RWPE1 (cell line): Measurements from ENCODE around the gene SPTLC3.

ENCODE experiments used
- CTCF ChIA-PET: fragments of 350-600 bp; sonication (Branson Sonifier 250); formaldehyde crosslinking; extraction: SDS; loops from one replicate; lab custom pipeline; 2021; lab: Yijun Ruan, JAX
- POLR2A ChIA-PET: fragments of 400-600 bp; formaldehyde crosslinking; extraction: SDS; loops from one replicate; lab custom pipeline; 2020; ENCODE audit warnings: antibody characterized with exemption; ENCODE audit not compliant: low non-redundant PET; lab: Yijun Ruan, JAX
- DNase-seq: peaks from one replicate; pipeline ENCODE4 v3.0.0; 2012; ENCODE audit warnings: low spot score
- H3K27ac ChIP-seq: fragments of 450-650 bp; 2 replicates; pipeline ENCODE4 v1.5.1; 2017
- TF ChIP-seq, protein P1 (sequence below): fragments of 450-650 bp; conservative IDR thresholded peaks from 2 replicates; pipeline ENCODE4 v1.5.1; 2017; ENCODE audit warnings: low read depth, mild to moderate bottlenecking

Gene SPTLC3

DNA sequence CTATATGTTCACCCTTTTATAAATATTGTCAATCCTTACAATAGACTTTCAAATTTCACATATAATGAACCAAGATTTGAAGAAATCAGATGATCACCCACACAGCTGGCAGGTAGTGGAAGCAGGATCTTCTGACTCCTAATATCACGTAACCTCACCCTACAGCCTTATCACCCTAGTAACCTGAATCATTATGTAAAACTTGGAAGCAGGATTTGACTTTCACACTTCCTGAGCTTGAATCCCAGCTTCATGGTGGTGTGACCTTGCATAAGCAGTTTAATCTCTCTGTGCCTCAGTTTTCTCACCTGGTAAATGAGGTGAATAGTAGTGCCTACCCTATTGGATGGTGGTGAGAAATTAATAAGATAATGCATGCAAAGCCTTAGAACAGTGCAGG is 16.4 kb downstream of the SPTLC3 start:
- CTCF ChIA-PET, result no interaction called here
- no peak overlapping the region for H3K27ac ChIP-seq
- no peak for DNase-seq
- POLR2A ChIA-PET, result no interaction called here
- TF ChIP-seq, protein P1, sequence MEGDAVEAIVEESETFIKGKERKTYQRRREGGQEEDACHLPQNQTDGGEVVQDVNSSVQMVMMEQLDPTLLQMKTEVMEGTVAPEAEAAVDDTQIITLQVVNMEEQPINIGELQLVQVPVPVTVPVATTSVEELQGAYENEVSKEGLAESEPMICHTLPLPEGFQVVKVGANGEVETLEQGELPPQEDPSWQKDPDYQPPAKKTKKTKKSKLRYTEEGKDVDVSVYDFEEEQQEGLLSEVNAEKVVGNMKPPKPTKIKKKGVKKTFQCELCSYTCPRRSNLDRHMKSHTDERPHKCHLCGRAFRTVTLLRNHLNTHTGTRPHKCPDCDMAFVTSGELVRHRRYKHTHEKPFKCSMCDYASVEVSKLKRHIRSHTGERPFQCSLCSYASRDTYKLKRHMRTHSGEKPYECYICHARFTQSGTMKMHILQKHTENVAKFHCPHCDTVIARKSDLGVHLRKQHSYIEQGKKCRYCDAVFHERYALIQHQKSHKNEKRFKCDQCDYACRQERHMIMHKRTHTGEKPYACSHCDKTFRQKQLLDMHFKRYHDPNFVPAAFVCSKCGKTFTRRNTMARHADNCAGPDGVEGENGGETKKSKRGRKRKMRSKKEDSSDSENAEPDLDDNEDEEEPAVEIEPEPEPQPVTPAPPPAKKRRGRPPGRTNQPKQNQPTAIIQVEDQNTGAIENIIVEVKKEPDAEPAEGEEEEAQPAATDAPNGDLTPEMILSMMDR, result no peak

DNA sequence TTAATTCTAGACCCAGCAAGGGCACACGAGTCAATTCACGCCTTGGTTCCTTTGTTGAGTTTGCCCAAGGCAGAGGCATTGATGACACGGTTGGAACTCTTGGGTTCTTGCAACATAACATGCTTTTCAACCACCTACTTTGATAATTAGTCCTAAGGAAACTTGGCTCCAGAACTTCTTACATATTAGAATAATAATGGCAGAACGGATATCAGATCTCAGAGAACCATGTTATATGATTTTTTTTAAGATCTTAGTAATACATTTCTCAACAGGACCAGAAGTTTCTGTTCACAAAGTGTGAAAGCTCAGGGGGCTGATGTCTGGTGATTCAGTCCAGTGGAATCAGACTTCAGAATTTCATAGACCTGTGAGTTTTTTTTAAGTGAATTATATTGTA is 19.2 kb downstream of the SPTLC3 start:
- no peak overlapping the region for H3K27ac ChIP-seq
- ChIA-PET POLR2A (no interaction called here), CTCF (interaction anchor here (1.1 kb wide), 1 partner anchor 9 kb away, joined by 3 read pairs; no protein-coding TSS in a partner anchor)
- TF ChIP-seq, protein P1, result no peak
- DNase-seq, result peak; percentile 18

DNA sequence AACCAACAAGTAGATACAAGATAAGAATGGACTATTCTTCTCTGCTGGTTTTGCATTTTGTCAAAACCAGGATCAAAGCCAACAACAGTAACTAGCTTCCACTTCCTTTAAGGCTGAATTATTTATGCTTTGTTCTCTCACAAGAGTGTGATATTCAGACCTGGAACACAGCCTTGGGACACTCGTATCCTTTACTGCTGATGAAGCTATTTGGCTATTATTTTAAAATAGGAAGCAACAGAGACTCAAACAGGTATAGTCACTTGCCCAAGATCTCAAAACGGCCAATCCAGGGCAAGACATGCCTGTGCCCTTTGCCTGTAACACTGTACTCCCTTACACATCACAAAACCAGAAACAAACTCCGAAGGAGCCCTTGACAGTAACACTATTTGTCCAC is 19.9 kb downstream of the SPTLC3 start:
- POLR2A ChIA-PET, result no interaction called here
- CTCF ChIA-PET, result interaction anchor here (1.1 kb wide), 1 partner anchor 9 kb away, joined by 3 read pairs; no protein-coding TSS in a partner anchor
- H3K27ac ChIP-seq, result no peak overlapping the region
- DNase-seq, result no peak
- TF ChIP-seq, protein P1, result no peak

GRCh38 chr20:13029687-13030375 is 21.1 kb downstream of the SPTLC3 start:
- ChIA-PET POLR2A (no interaction called here), CTCF (interaction anchor here (0.7 kb wide), 1 partner anchor 17 kb away, joined by 4 read pairs; no protein-coding TSS in a partner anchor)
- TF ChIP-seq, protein P1, result no peak
- H3K27ac ChIP-seq, result peak overlapping the region; percentile 61
- DNase-seq, result peak; percentile 95

DNA sequence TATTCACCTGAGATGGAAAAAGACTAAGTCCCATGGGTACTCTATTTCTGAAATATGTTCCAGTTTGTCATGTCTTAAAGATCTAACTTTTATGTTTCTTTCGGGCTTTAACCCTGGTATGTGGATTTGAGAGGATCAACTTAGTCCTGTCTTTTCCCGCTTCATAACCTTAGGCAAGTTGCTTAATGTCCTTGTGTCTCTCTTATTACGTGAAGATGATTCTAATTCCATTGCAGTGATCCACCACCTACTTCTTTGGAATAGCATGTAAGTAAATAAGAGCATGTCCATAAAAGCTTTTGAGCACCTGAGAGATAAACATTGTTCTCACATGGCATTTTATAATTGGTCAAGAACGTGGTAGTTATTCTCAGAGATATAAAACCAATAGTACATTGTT is 23.0 kb downstream of the SPTLC3 start:
- TF ChIP-seq, protein P1, result no peak
- POLR2A ChIA-PET, result no interaction called here
- no peak for DNase-seq
- no peak overlapping the region for H3K27ac ChIP-seq
- CTCF ChIA-PET, result interaction anchor here (0.6 kb wide), 2 partner anchors 41 to 135 kb away, joined by 3 read pairs; no protein-coding TSS in a partner anchor

DNA sequence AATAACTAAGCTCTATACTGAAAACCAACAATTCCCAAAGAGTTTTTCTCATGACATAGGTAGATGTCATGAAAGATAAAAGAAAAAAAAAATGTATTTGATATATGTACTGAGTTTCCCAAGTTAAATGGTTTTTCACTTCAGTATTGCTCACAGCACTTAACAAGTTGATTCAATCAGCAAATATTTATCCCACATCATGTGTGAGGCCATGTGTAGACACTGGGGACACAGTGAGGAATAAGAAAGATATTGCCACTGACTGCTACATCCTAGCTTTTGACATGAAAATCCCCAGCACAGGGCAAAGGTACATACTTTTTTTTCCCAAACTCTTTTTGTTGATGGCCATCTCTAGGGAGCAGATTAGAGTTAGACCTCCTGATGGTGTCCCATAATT is 25.3 kb downstream of the SPTLC3 start:
- CTCF ChIA-PET, result interaction anchor here (0.5 to 0.7 kb wide), 2 partner anchors 74 to 1005 kb away, joined by 3 read pairs; no protein-coding TSS in a partner anchor
- DNase-seq, result no peak
- H3K27ac ChIP-seq, result no peak overlapping the region
- TF ChIP-seq, protein P1, result no peak
- POLR2A ChIA-PET, result no interaction called here
